ENCODE data around the gene BORCS6. TPM values are rescaled to one million over a fixed set of nuclear protein-coding genes. Genes with fewer than 3 reads are reported as not detected.

BORCS6 gene
- total RNA-seq, 1 experiment from 2014 or later, result 6.4 TPM

- Histone ChIP-seq H3K4me3 (replicated peaks in 1 of 2; ENCODE audit: low read depth in 1 of 2, low read length in 2 of 2) (peak overlapping the region; percentile 85 to 91), H3K27me3 (ENCODE audit: insufficient read depth, low read length) (no peaks in the 10 kb centered on the region), H2AFZ (ENCODE audit: low read depth, low read length, poor library complexity, severe bottlenecking) (no peak overlapping the region), H3K36me3 (ENCODE audit: control insufficient read depth in 1 of 2, insufficient read depth in 2 of 2, low read length in 2 of 2) (peaks cover 31 to 38% of the 10 kb centered on the region in 2 experiments), H4K20me1 (ENCODE audit: insufficient read depth) (no peaks in the 10 kb centered on the region), H3K9me2 (ENCODE audit: insufficient read depth) (no peaks in the 10 kb centered on the region), H3K9ac (ENCODE audit: low read length) (peak overlapping the region; percentile 99), H3K9me3 (ENCODE audit: control insufficient read depth in 1 of 2, insufficient read depth in 1 of 2, low read depth in 1 of 2, low read length in 2 of 2) (no peaks in the 10 kb centered on the region), H3K4me2 (ENCODE audit: low read length) (peak overlapping the region; percentile 100), H3K27ac (ENCODE audit: low read depth, low read length) (peak overlapping the region; percentile 77), H3K4me1 (ENCODE audit: control insufficient read depth in 1 of 2, insufficient read depth in 2 of 2, low read length in 2 of 2) (peaks cover 36 to 57% of the 10 kb centered on the region in 2 experiments), H3K79me2 (ENCODE audit: insufficient read depth, low read length) (peaks cover 57% of the 10 kb centered on the region)
- DNase-seq (ENCODE audit: low read depth, low spot score) (no peak), ATAC-seq (no peak)
- no peak for TF ChIP-seq POLR2AphosphoS5 (IDR thresholded peaks at IDR 0.05; ENCODE audit: low read depth, low read length)
- no peak for TF ChIP-seq CEBPB (IDR thresholded peaks at IDR 0.05; ENCODE audit: low read depth)
- TF ChIP-seq EZH2phosphoT487 (IDR thresholded peaks at IDR 0.05; ENCODE audit: borderline replicate concordance), result no peak
- no peak for TF ChIP-seq RAD21 (IDR thresholded peaks at IDR 0.05; ENCODE audit: low read depth)
- TF ChIP-seq TCF7L2 (IDR thresholded peaks at IDR 0.05; ENCODE audit: borderline replicate concordance, extremely low read depth, insufficient read depth, insufficient read length), result no peak
- no peak for TF ChIP-seq ZFX (IDR thresholded peaks at IDR 0.05)
- no peak for TF ChIP-seq FOSL1 (IDR thresholded peaks at IDR 0.05; ENCODE audit: low read depth)
- TSS peak; percentile 5 for BruUV-seq (replicated peaks)
- ChIA-PET CTCF (interaction anchor here (0.6 to 1.0 kb wide), 2 partner anchors 10 to 50 kb away, joined by 4 read pairs; no protein-coding TSS in a partner anchor), RAD21 (ENCODE audit: low non-redundant PET in 1 of 2, low total read pairs in 2 of 2, uncharacterized antibody in 2 of 2, unreplicated experiment in 2 of 2) (no interaction called here), POLR2A (interaction anchor here (0.6 to 1.6 kb wide), 8 partner anchors 8 to 67 kb away, joined by 3 to 8 read pairs (median 4); partner anchors contain the start of gene BORCS6)
- intact Hi-C loops (cut with micrococcal nuclease), result loop anchor here (1.0 kb wide), 1 partner anchor 12 kb away; no protein-coding TSS in a partner anchor
Observed at GRCh38 chr17:8151641-8152111, 38.3 kb downstream of the BORCS6 start.

GRCh38 chr17:8151120-8151640 lies 38.8 kb downstream of the BORCS6 start:
- Histone ChIP-seq H3K4me2 (ENCODE audit: low read length) (peak overlapping the region; percentile 100), H2AFZ (ENCODE audit: low read depth, low read length, poor library complexity, severe bottlenecking) (no peak overlapping the region), H3K36me3 (ENCODE audit: control insufficient read depth in 1 of 2, insufficient read depth in 2 of 2, low read length in 2 of 2) (peaks cover 36 to 43% of the 10 kb centered on the region in 2 experiments), H3K9me2 (ENCODE audit: insufficient read depth) (no peaks in the 10 kb centered on the region), H4K20me1 (ENCODE audit: insufficient read depth) (no peaks in the 10 kb centered on the region), H3K27me3 (ENCODE audit: insufficient read depth, low read length) (no peaks in the 10 kb centered on the region), H3K79me2 (ENCODE audit: insufficient read depth, low read length) (peaks cover 57% of the 10 kb centered on the region), H3K9me3 (ENCODE audit: control insufficient read depth in 1 of 2, insufficient read depth in 1 of 2, low read depth in 1 of 2, low read length in 2 of 2) (no peaks in the 10 kb centered on the region), H3K4me1 (ENCODE audit: control insufficient read depth in 1 of 2, insufficient read depth in 2 of 2, low read length in 2 of 2) (peaks cover 36 to 57% of the 10 kb centered on the region in 2 experiments), H3K27ac (ENCODE audit: low read depth, low read length) (peak overlapping the region; percentile 77), H3K9ac (ENCODE audit: low read length) (peak overlapping the region; percentile 99), H3K4me3 (replicated peaks in 1 of 2; ENCODE audit: low read depth in 1 of 2, low read length in 2 of 2) (peak overlapping the region; percentile 85 to 91)
- CTCF ChIA-PET, result interaction anchor here (0.6 to 1.0 kb wide), 2 partner anchors 10 to 12 kb away, joined by 4 read pairs; no protein-coding TSS in a partner anchor
- POLR2A ChIA-PET, result interaction anchor here (0.6 to 1.6 kb wide), 5 partner anchors 10 to 68 kb away, joined by 3 to 6 read pairs (median 4); partner anchors contain the start of gene BORCS6
- BruUV-seq (replicated peaks), result no TSS peak
- intact Hi-C loops (cut with micrococcal nuclease), result no loop called here
- TF ChIP-seq ZFX (IDR thresholded peaks at IDR 0.05) (peak; percentile 22; the same call in 1 of the 2 replicates), POLR2A (IDR thresholded peaks at IDR 0.05; ENCODE audit: borderline replicate concordance, extremely low read depth, insufficient read depth, insufficient read length) (no peak), RAD21 (IDR thresholded peaks at IDR 0.05; ENCODE audit: low read depth) (no peak), POLR2AphosphoS5 (IDR thresholded peaks at IDR 0.05; ENCODE audit: low read depth, low read length) (peak; percentile 31), MAX (IDR thresholded peaks at IDR 0.05) (peak; percentile 79), CTCF (IDR thresholded peaks at IDR 0.05 in 2 of 3, conservative IDR thresholded peaks at IDR 0.05 in 1 of 3; ENCODE audit: borderline replicate concordance in 1 of 3, insufficient read depth in 1 of 3, low read depth in 2 of 3, low read length in 2 of 3) (no peak), EGR1 (IDR thresholded peaks at IDR 0.05; ENCODE audit: low read depth) (peak; percentile 93), TCF7L2 (IDR thresholded peaks at IDR 0.05; ENCODE audit: borderline replicate concordance, extremely low read depth, insufficient read depth, insufficient read length) (no peak), ATF3 (IDR thresholded peaks at IDR 0.05) (no peak), CEBPB (IDR thresholded peaks at IDR 0.05; ENCODE audit: low read depth) (no peak)
- RAD21 ChIA-PET (ENCODE audit: low non-redundant PET in 1 of 2, low total read pairs in 2 of 2, uncharacterized antibody in 2 of 2, unreplicated experiment in 2 of 2), result no interaction called here
- ATAC-seq, result peak; percentile 45
- no peak for DNase-seq (ENCODE audit: low read depth, low spot score)
